ENCODE measurements around the gene MYLK. TPM values are rescaled to one million over a fixed set of nuclear protein-coding genes. Genes with fewer than 3 reads are reported as not detected.

Gene MYLK
- total RNA-seq, 1 donor from 2014 or later, result 50.5 TPM

GRCh38 chr3:123642182-123642956 is 241.8 kb downstream of the MYLK start:
- H3K4me3 ChIP-seq (ENCODE audit: insufficient read depth, low read depth, low read length), result no peak overlapping the region
- peaks cover 29% of the 10 kb centered on the region for H3K36me3 ChIP-seq (ENCODE audit: insufficient read depth, low read length)
- Mint-ChIP-seq H3K36me3 (ENCODE audit: low read depth, unreplicated experiment) (peaks cover 33% of the 10 kb centered on the region), H3K4me3 (ENCODE audit: unreplicated experiment) (no peak overlapping the region), H3K27ac (ENCODE audit: unreplicated experiment) (peak overlapping the region; percentile 53), H3K9me3 (ENCODE audit: unreplicated experiment) (no peaks in the 10 kb centered on the region), H3K4me1 (ENCODE audit: low read depth, unreplicated experiment) (peaks cover 18% of the 10 kb centered on the region), H3K27me3 (ENCODE audit: low read depth, unreplicated experiment) (peaks cover 4% of the 10 kb centered on the region)
- no peaks in the 10 kb centered on the region for H4K20me1 ChIP-seq (ENCODE audit: insufficient read depth, low read length)
- H3K9ac ChIP-seq (ENCODE audit: low read length), result no peak overlapping the region
- DNase-seq (ENCODE audit: low read depth) (peak; percentile 84), FAIRE-seq (peak; percentile 87)
- no peaks in the 10 kb centered on the region for H3K9me3 ChIP-seq (ENCODE audit: insufficient read depth, low read depth, low read length)
- no peak overlapping the region for H3K4me2 ChIP-seq (ENCODE audit: low read length)
- no peaks in the 10 kb centered on the region for H3K4me1 ChIP-seq (ENCODE audit: insufficient read depth, low read length)
- H3K79me2 ChIP-seq (ENCODE audit: insufficient read depth, low read length), result no peaks in the 10 kb centered on the region
- no peak overlapping the region for H2AFZ ChIP-seq (ENCODE audit: low read depth, low read length)
- TF ChIP-seq CTCF (IDR thresholded peaks at IDR 0.05; ENCODE audit: insufficient read depth, low read depth, low read length) (peak; percentile 99), EZH2 (IDR thresholded peaks at IDR 0.05; ENCODE audit: insufficient read depth, low read length) (no peak)
- H3K27ac ChIP-seq (ENCODE audit: low read depth, low read length), result no peak overlapping the region
- no peaks in the 10 kb centered on the region for H3K27me3 ChIP-seq (ENCODE audit: insufficient read depth, low read length)

GRCh38 chr3:123641505-123641904 is 242.6 kb downstream of the MYLK start:
- TF ChIP-seq EZH2 (IDR thresholded peaks at IDR 0.05; ENCODE audit: insufficient read depth, low read length) (no peak), CTCF (IDR thresholded peaks at IDR 0.05; ENCODE audit: insufficient read depth, low read depth, low read length) (no peak)
- Histone ChIP-seq H3K27ac (ENCODE audit: low read depth, low read length) (no peak overlapping the region), H3K27me3 (ENCODE audit: insufficient read depth, low read length) (no peaks in the 10 kb centered on the region), H3K9me3 (ENCODE audit: insufficient read depth, low read depth, low read length) (no peaks in the 10 kb centered on the region), H3K9ac (ENCODE audit: low read length) (no peak overlapping the region), H2AFZ (ENCODE audit: low read depth, low read length) (no peak overlapping the region), H3K79me2 (ENCODE audit: insufficient read depth, low read length) (no peaks in the 10 kb centered on the region), H3K4me3 (ENCODE audit: insufficient read depth, low read depth, low read length) (no peak overlapping the region), H3K36me3 (ENCODE audit: insufficient read depth, low read length) (peaks cover 27% of the 10 kb centered on the region), H3K4me1 (ENCODE audit: insufficient read depth, low read length) (no peaks in the 10 kb centered on the region), H4K20me1 (ENCODE audit: insufficient read depth, low read length) (no peaks in the 10 kb centered on the region), H3K4me2 (ENCODE audit: low read length) (no peak overlapping the region)
- Mint-ChIP-seq H3K27ac (ENCODE audit: unreplicated experiment) (no peak overlapping the region), H3K4me3 (ENCODE audit: unreplicated experiment) (no peak overlapping the region), H3K36me3 (ENCODE audit: low read depth, unreplicated experiment) (peaks cover 32% of the 10 kb centered on the region), H3K27me3 (ENCODE audit: low read depth, unreplicated experiment) (peaks cover 4% of the 10 kb centered on the region), H3K9me3 (ENCODE audit: unreplicated experiment) (no peaks in the 10 kb centered on the region), H3K4me1 (ENCODE audit: low read depth, unreplicated experiment) (peaks cover 27% of the 10 kb centered on the region)
- no peak for FAIRE-seq
- DNase-seq (ENCODE audit: low read depth), result no peak

Data from astrocyte (in vitro differentiated cells and primary cell).